WTC11 (cell line): ENCODE measurements around the gene CMBL.

Experiments
- ATF1 ChIP-seq: sonication (generic); formaldehyde crosslinking; IDR thresholded peaks from 2 replicates; pipeline ENCODE4 v1.8.1; 2023; ENCODE audit warnings: mild to moderate bottlenecking, moderate library complexity, missing genetic modification reagents
- CBFB ChIP-seq: sonication (generic); formaldehyde crosslinking; IDR thresholded peaks from 2 replicates; pipeline ENCODE4 v1.8.1; 2022; ENCODE audit warnings: mild to moderate bottlenecking, low read depth, missing genetic modification reagents
- E2F1 ChIP-seq: sonication (generic); formaldehyde crosslinking; IDR thresholded peaks from 2 replicates; pipeline ENCODE4 v1.8.0; 2022; ENCODE audit warnings: mild to moderate bottlenecking, missing genetic modification reagents
- EMX1 ChIP-seq: fragments of 250-450 bp; sonication (Bioruptor Pico); IDR thresholded peaks from 2 replicates; pipeline ENCODE4 v1.8.0; 2021; ENCODE audit warnings: mild to moderate bottlenecking
- FOXP1 ChIP-seq: sonication (generic); formaldehyde crosslinking; IDR thresholded peaks from 2 replicates; pipeline ENCODE4 v1.8.0; 2022; ENCODE audit warnings: missing genetic modification reagents, mild to moderate bottlenecking, moderate library complexity, borderline replicate concordance
- FOXP4 ChIP-seq: sonication (generic); formaldehyde crosslinking; IDR thresholded peaks from 2 replicates; pipeline ENCODE4 v1.8.0; 2022; ENCODE audit warnings: mild to moderate bottlenecking, missing genetic modification reagents
- RELA ChIP-seq: sonication (generic); formaldehyde crosslinking; IDR thresholded peaks from 2 replicates; pipeline ENCODE4 v1.8.1; 2022; ENCODE audit warnings: missing genetic modification reagents, mild to moderate bottlenecking, borderline replicate concordance
- TEAD4 ChIP-seq: sonication (generic); formaldehyde crosslinking; IDR thresholded peaks from 2 replicates; pipeline ENCODE4 v1.8.0; 2022; ENCODE audit warnings: mild to moderate bottlenecking, missing genetic modification reagents
- USF1 ChIP-seq: sonication (generic); formaldehyde crosslinking; IDR thresholded peaks from 2 replicates; pipeline ENCODE4 v1.8.0; 2022; ENCODE audit warnings: mild to moderate bottlenecking, missing genetic modification reagents
- TF ChIP-seq, protein P1 (sequence below): fragments of 200-600 bp; IDR thresholded peaks from 2 replicates; pipeline ENCODE4 v1.8.0; 2022; ENCODE audit warnings: antibody characterized with exemption
- TF ChIP-seq, protein P2 (sequence below): sonication (generic); formaldehyde crosslinking; IDR thresholded peaks from 2 replicates; pipeline ENCODE4 v1.8.0; 2022; ENCODE audit warnings: mild to moderate bottlenecking, missing genetic modification reagents
- TF ChIP-seq, protein P3 (sequence below): sonication (generic); formaldehyde crosslinking; IDR thresholded peaks from 2 replicates; pipeline ENCODE4 v1.8.0; 2023; ENCODE audit warnings: missing genetic modification reagents, mild to moderate bottlenecking, borderline replicate concordance
- TF ChIP-seq, protein P4 (sequence below): sonication (generic); formaldehyde crosslinking; IDR thresholded peaks from 2 replicates; pipeline ENCODE4 v1.8.1; 2022; ENCODE audit warnings: mild to moderate bottlenecking, missing genetic modification reagents, moderate library complexity, borderline replicate concordance

GRCh38 chr5:10307206-10308148 is at the start of gene CMBL:
- TF ChIP-seq, protein P1, sequence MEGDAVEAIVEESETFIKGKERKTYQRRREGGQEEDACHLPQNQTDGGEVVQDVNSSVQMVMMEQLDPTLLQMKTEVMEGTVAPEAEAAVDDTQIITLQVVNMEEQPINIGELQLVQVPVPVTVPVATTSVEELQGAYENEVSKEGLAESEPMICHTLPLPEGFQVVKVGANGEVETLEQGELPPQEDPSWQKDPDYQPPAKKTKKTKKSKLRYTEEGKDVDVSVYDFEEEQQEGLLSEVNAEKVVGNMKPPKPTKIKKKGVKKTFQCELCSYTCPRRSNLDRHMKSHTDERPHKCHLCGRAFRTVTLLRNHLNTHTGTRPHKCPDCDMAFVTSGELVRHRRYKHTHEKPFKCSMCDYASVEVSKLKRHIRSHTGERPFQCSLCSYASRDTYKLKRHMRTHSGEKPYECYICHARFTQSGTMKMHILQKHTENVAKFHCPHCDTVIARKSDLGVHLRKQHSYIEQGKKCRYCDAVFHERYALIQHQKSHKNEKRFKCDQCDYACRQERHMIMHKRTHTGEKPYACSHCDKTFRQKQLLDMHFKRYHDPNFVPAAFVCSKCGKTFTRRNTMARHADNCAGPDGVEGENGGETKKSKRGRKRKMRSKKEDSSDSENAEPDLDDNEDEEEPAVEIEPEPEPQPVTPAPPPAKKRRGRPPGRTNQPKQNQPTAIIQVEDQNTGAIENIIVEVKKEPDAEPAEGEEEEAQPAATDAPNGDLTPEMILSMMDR, result no peak
- TF ChIP-seq, protein P2, sequence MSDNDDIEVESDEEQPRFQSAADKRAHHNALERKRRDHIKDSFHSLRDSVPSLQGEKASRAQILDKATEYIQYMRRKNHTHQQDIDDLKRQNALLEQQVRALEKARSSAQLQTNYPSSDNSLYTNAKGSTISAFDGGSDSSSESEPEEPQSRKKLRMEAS (CRISPR knock-in tag), result peak; percentile 50; the same call in 1 of the 2 replicates
- TF ChIP-seq EMX1 (CRISPR knock-in tag) (no peak), CBFB (no peak), TEAD4 (CRISPR knock-in tag) (no peak), E2F1 (CRISPR knock-in tag) (no peak), ATF1 (CRISPR knock-in tag) (no peak), FOXP1 (CRISPR knock-in tag) (peak; percentile 72; the same call in 1 of the 2 replicates), FOXP4 (CRISPR knock-in tag) (no peak), RELA (CRISPR knock-in tag) (no peak), USF1 (CRISPR knock-in tag) (no peak)
- TF ChIP-seq, protein P3, sequence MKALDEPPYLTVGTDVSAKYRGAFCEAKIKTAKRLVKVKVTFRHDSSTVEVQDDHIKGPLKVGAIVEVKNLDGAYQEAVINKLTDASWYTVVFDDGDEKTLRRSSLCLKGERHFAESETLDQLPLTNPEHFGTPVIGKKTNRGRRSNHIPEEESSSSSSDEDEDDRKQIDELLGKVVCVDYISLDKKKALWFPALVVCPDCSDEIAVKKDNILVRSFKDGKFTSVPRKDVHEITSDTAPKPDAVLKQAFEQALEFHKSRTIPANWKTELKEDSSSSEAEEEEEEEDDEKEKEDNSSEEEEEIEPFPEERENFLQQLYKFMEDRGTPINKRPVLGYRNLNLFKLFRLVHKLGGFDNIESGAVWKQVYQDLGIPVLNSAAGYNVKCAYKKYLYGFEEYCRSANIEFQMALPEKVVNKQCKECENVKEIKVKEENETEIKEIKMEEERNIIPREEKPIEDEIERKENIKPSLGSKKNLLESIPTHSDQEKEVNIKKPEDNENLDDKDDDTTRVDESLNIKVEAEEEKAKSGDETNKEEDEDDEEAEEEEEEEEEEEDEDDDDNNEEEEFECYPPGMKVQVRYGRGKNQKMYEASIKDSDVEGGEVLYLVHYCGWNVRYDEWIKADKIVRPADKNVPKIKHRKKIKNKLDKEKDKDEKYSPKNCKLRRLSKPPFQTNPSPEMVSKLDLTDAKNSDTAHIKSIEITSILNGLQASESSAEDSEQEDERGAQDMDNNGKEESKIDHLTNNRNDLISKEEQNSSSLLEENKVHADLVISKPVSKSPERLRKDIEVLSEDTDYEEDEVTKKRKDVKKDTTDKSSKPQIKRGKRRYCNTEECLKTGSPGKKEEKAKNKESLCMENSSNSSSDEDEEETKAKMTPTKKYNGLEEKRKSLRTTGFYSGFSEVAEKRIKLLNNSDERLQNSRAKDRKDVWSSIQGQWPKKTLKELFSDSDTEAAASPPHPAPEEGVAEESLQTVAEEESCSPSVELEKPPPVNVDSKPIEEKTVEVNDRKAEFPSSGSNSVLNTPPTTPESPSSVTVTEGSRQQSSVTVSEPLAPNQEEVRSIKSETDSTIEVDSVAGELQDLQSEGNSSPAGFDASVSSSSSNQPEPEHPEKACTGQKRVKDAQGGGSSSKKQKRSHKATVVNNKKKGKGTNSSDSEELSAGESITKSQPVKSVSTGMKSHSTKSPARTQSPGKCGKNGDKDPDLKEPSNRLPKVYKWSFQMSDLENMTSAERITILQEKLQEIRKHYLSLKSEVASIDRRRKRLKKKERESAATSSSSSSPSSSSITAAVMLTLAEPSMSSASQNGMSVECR (CRISPR knock-in tag), result no peak
- TF ChIP-seq, protein P4, sequence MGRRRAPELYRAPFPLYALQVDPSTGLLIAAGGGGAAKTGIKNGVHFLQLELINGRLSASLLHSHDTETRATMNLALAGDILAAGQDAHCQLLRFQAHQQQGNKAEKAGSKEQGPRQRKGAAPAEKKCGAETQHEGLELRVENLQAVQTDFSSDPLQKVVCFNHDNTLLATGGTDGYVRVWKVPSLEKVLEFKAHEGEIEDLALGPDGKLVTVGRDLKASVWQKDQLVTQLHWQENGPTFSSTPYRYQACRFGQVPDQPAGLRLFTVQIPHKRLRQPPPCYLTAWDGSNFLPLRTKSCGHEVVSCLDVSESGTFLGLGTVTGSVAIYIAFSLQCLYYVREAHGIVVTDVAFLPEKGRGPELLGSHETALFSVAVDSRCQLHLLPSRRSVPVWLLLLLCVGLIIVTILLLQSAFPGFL, result no peak
